T47D (cell line): Measurements from ENCODE around the gene NUP62.

Source experiments
- DNase-seq, 2 experiments: peaks; one replicate each; pipeline versions ENCODE4 v3.0.0 to v3.0.0-alpha.2; 2011 to 2012; ENCODE audit warnings: low read depth in 1 of 2, low spot score in 1 of 2
- JUND ChIP-seq: IDR thresholded peaks from 2 replicates; pipeline ENCODE4 v1.6.1; 2012; ENCODE audit warnings: low read depth
- in situ Hi-C: cut with HindIII; loops from 2 replicates; pipeline ENCODE4 v1.10.0; 2016; ENCODE audit warnings: low sequenced_read_pairs, low pct_unique_long_range_greater_than_20kb

The NUP62 gene

DNA sequence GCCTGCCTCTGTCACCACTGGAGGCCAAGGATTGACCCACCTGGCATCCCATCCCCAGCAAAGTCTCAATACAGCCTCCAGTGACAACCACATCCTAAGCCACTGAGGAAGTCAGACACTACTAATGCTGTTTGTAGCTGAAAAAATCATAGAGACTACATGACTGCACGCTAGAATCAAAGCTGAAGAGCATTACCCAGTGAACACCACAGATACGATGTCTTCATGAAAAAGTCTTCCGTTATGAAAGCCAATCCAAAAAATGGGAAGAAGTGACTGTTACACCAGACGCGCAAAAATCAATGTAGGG, 11.1 kb upstream of the NUP62 start:
- TF ChIP-seq JUND = no peak
- no peak for DNase-seq
- in situ Hi-C loops = no loop called here

DNA sequence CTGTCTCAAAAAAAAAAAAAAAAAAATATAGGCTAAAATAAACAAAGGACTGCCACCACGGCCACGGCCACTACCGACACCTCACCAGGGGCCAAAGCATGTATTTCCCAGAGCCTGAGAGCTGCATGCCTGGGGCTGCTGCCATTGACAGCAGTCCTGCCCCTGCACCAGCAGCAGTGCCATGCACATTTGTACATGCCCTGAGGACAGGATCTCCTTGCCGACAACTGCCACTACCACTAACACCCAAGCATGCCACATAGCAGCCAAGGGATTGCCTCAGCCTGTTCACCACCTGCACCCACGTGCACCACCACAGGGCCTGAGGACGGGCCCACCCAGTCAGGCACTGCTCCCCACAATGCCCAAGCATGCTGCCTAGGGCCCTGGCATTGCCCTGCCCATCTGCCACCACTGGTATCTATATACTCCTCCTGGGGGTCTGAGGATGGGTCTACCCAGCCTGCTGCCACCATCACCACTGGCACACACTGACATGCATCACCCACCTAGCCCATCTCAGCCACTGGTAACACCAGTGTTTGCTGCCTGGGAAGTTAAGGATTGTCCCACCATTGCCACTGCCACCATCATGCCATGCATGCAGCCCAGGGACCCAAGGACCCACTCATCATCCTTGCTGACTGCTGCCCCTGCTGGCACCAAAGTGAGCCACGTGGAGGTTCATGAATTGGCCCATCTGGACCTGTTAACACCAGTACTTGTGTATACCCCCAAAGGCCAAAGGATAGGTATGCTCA, 10.6 kb upstream of the NUP62 start:
- DNase-seq = no peak
- in situ Hi-C loops = no loop called here
- TF ChIP-seq JUND = no peak

DNA sequence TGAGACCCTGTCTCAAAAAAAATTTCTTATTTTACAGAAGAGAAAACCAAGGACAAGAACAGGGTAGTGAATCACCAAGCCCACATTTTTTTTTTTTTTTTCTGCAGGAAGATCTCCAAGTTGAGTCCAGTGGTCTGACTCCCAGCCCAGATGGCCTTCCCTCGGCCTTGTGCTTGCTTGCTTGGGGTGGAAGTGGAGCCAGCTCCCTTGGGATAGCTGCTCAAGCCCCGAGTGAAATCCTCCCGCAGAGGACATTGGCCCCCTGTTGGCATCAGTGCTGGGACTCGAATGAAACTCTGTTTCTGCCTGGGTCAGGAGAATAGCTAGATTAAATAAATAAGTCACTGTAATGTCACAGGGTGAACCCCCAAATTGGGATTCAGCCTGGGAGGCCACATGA, 9.4 kb upstream of the NUP62 start:
- no peak for DNase-seq
- in situ Hi-C loops = no loop called here
- no peak for TF ChIP-seq JUND

- no peak for TF ChIP-seq JUND
- DNase-seq = peak; percentile 27 to 70
- in situ Hi-C loops = no loop called here
These were observed 8.6 kb upstream of the NUP62 start for GRCh38 chr19:49937750-49938381.

DNA sequence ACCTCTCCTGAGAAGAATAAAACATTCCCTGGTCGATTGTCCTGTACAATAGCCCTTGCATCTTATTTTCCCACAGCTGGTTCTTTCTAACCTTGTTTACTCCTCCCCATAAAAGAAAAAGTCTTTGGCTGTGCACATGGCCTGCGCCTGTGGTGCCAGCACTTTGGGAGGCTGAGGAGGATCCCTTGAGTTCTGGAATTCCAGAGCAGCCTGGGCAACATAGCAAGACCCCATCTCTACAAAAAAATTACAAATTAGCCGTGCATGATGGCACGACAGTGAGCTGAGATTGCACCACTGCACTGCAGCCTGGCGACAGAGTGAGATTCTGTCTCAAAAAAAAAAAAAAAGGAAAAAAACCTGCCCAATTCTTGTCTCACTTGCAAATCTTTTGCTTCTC, 7.2 kb upstream of the NUP62 start:
- TF ChIP-seq JUND = no peak
- no peak for DNase-seq
- in situ Hi-C loops = no loop called here

DNA sequence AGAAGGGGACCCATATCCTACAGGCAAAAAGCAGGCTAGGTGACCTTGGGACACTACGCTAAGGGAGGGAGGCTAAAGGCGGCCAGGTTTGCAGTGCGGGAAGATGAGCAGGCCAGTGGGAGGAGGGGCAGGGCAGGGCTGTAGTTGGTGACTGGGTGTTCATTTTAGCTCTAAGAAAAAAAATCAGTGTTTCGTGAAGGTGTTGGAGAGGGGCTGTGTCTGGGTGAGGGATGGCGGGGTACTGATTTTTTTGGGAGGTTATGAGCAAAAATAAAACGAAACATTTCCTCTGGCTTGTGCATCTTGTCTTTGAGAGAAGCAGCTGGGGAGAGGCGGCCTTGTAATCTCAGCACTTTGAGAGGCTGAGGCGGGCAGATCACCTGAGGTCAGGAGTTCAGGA, 4.3 kb upstream of the NUP62 start:
- in situ Hi-C loops = no loop called here
- no peak for TF ChIP-seq JUND
- no peak for DNase-seq

DNA sequence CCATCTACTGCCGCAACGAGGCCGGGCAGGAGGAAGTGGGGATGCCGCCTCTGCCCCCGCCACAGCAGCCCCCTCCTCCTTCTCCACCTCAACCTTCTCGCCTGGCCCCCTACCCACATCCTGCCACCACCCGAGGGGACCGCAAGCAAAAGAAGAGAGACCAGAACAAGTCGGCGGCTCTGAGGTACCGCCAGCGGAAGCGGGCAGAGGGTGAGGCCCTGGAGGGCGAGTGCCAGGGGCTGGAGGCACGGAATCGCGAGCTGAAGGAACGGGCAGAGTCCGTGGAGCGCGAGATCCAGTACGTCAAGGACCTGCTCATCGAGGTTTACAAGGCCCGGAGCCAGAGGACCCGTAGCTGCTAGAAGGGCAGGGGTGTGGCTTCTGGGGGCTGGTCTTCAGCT, 3.4 kb upstream of the NUP62 start:
- in situ Hi-C loops = no loop called here
- no peak for DNase-seq
- no peak for TF ChIP-seq JUND

DNA sequence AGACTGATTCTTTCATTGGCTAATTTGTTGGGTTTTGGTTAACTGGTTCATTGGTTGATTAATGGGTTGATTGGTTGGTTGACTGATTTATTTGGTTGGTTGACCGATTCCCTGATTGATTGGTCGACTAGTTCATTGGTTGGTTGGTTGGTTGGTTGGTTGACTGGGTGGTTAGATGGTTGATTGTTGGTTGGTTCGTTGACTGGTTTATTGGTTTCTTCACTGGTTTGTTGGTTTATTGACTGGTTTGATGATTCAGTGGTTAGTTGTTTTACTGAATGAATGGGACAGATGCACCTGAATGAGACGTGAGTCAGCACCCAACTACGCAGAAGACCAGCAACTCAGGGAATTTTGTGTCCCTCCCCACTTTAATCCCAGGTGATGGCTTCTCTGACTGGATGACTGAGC, 2.7 kb upstream of the NUP62 start:
- in situ Hi-C loops = no loop called here
- TF ChIP-seq JUND = no peak
- DNase-seq = no peak

GRCh38 chr19:49931293-49932040, 2.2 kb upstream of the NUP62 start:
- no peak for DNase-seq
- TF ChIP-seq JUND = no peak
- in situ Hi-C loops = no loop called here

GRCh38 chr19:49930483-49931011, 1.2 kb upstream of the NUP62 start:
- in situ Hi-C loops = no loop called here
- TF ChIP-seq JUND = no peak
- peak in 1 of 2 experiments; percentile 68 for DNase-seq

DNA sequence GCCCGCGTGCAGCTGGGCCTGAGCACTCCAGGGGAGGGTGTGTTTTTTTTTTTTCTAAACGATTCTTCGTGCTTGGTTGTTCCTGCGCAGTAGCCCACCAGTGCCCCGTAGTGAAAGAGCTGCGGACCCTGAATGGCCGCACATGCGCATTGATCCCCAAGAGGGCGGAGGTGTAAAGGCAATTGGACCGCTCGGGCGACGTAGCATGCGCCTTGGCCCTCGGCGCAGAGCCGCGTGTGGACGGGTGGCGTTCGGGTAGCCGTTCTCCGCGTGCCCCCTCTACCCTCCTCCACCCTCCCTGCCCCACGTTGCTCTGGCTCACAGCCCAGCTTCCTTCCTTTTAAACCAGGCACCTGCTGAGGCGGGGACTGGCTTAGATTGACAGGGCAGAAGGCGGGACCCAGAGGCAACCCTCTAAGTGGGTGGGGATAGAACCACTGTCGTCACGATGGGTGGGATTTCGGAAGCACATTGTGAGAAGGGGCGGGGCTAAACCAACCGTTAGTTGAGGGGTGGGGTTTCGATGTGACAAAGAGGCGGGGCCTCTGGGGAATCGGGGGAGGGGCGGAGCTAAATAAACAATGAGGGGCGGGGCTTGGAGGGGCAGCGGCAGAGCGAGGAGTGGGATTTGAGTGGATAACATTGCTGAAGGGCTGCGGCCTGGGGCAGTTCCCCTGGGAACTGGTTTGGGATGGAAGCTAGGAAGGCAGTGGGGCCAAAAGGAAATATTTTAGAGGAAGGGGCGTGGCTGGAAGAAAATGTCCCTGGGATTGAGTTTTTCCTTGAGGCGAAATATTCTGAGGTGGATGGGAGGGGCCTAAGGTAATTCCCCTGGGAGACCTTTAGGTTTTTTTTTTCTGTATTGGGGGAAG, 543 bp upstream of the NUP62 start:
- no peak for TF ChIP-seq JUND
- in situ Hi-C loops = no loop called here
- DNase-seq = peak; percentile 83 to 98

DNA sequence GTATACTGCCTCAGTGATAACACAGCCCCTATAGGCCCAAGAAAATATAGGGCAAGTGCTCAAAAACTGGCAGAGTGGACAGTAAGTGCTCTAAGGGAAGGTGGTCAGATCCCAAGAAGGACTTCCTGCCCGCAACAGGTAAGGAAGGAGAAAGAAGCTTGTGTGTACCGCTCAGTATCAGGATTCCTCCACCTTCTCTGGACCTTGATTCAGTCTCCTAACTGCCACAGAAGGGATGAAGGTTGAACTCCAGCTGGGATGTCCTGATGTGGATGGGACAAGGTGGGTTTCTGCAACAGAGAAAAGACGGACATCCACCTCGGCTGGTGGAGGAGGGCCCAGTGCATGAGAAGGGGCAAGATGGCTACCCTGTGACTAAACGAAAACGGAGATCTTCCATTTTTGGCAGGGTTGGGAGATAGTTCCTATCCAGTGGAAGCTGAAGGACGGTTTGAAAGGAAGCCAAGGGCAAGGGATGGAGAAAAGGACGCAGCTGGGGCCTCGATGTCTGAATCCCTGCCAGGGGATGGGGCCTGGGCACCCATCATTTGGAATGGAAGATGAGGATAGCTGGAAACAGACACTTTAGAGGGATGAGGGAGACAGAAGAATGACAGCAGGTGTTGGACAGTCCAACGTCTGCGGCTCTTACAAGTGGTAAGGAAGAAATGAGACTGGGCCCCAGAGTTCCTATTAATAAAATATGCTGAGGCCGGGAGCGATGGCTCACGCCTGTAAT, 1.6 kb downstream of the NUP62 start:
- in situ Hi-C loops = no loop called here

More for the DNA sequence above, 1.6 kb downstream of the NUP62 start:
- DNase-seq = no peak
- no peak for TF ChIP-seq JUND
